ENCODE data around the gene CAMK1G. TPM values are rescaled to one million over a fixed set of nuclear protein-coding genes. Genes with fewer than 3 reads are reported as not detected.

CAMK1G gene
- total and polyA plus RNA-seq, 2 experiments from 2014 or later = 0.32 to 0.76 TPM

DNA sequence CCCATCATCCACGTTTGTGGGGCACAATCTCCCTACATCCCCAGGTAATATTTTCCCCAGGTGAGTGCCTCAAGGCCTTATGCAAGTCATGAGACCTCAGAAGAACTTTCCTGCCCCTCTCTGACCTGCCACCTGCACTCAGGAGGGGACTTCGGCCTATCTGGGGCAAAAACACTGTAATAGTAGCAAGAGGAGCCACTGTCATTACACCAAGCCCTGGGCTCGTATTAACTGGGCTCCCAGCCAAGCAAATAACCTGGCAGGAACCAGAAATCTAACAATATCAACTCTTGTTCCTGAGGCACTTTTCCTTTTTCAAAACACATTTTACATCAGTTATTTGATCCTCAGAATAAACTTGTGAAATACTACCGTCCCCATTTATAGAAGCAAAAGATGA is 37.8 kb downstream of the CAMK1G start:
- no peak for ATAC-seq
- Mint-ChIP-seq H3K9me3 (no peaks in the 10 kb centered on the region; the same call in 2 of the 3 replicates), H3K27ac (no peak overlapping the region), H3K4me1 (peaks cover 3% of the 10 kb centered on the region; the same call in 1 of the 3 replicates), H3K36me3 (ENCODE audit: low read depth) (no peaks in the 10 kb centered on the region; the same call in 2 of the 3 replicates), H3K27me3 (ENCODE audit: insufficient read depth, low read depth, poor library complexity) (peaks cover 12% of the 10 kb centered on the region), H3K4me3 (no peak overlapping the region)
- Histone ChIP-seq H3F3A (replicated peaks; ENCODE audit: low read depth) (no peaks in the 10 kb centered on the region), H3K27ac (ENCODE audit: low read depth) (no peak overlapping the region), H3K36me3 (ENCODE audit: insufficient read depth) (no peaks in the 10 kb centered on the region), H3K4me2 (no peak overlapping the region), H3K4me1 (ENCODE audit: insufficient read depth) (no peaks in the 10 kb centered on the region), H4K20me1 (replicated peaks; ENCODE audit: insufficient read depth) (no peaks in the 10 kb centered on the region), H3K79me2 (replicated peaks; ENCODE audit: insufficient read depth) (no peaks in the 10 kb centered on the region), H3K9me2 (ENCODE audit: insufficient read depth) (no peaks in the 10 kb centered on the region), H3K4me3 (no peak overlapping the region), H2AFZ (no peak overlapping the region), H3K27me3 (ENCODE audit: insufficient read depth) (no peaks in the 10 kb centered on the region)
- no peak for TF ChIP-seq ZNF331 (CRISPR knock-in tag; IDR thresholded peaks at IDR 0.05; ENCODE audit: low read depth)
- TF ChIP-seq CTCF (conservative IDR thresholded peaks at IDR 0.05; ENCODE audit: low read depth in 2 of 2) = no peak
- TF ChIP-seq STAT1 (IDR thresholded peaks at IDR 0.05; ENCODE audit: unreplicated experiment) = no peak
- no peak for DNase-seq (ENCODE audit: low spot score)

DNA sequence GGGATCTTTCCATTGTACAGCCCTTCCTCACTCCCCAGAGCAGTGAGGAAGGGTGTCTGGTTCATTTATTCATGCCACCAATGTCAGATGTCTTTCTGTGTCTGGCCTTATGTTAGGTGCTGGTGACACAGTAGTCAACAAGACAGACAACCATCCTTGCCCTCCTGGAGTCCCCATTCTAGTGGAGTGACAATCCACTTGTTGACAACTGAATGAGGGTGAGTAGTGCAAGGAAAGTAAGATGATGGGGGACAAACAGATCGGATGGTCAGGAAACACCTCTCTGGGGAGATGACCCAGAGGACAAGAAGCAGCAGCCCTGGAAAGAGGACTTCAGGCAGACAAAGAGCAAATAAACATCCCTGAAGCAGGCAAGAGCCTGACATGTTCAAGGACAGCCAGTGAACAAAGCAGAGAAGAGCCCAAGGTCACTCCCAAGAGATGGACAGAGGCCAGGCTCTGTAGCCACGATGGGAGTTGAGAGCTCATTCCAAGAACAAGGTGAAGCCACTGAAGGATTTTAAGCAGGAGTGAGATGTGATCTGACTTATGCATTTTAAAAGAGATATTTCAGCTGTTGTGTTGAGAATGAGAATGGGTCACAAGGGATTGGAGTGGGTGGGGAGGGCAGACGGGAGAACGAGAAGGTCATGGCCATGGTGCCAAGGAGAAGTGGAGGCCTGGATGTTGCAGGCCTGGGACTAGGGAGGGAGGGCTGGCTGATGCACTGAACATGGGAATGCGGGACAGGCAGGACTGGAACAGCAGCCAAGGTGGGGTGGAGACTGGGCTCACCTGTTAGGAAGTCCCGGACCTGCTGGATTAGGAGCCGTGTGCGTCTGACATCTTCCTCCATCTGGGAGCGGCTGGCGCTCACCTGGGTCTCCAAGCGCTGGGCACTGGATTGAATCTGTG is 38.5 kb downstream of the CAMK1G start:
- Histone ChIP-seq H3K4me1 (ENCODE audit: insufficient read depth) (no peaks in the 10 kb centered on the region), H3K79me2 (replicated peaks; ENCODE audit: insufficient read depth) (no peaks in the 10 kb centered on the region), H3K9me2 (ENCODE audit: insufficient read depth) (no peaks in the 10 kb centered on the region), H4K20me1 (replicated peaks; ENCODE audit: insufficient read depth) (no peaks in the 10 kb centered on the region), H3K36me3 (ENCODE audit: insufficient read depth) (no peaks in the 10 kb centered on the region), H2AFZ (no peak overlapping the region), H3K27ac (ENCODE audit: low read depth) (no peak overlapping the region), H3K4me3 (no peak overlapping the region), H3F3A (replicated peaks; ENCODE audit: low read depth) (no peaks in the 10 kb centered on the region), H3K4me2 (no peak overlapping the region), H3K27me3 (ENCODE audit: insufficient read depth) (no peaks in the 10 kb centered on the region)
- Mint-ChIP-seq H3K27ac (no peak overlapping the region), H3K36me3 (ENCODE audit: low read depth) (no peaks in the 10 kb centered on the region; the same call in 2 of the 3 replicates), H3K9me3 (no peaks in the 10 kb centered on the region; the same call in 2 of the 3 replicates), H3K4me3 (no peak overlapping the region), H3K4me1 (peaks cover 3% of the 10 kb centered on the region; the same call in 1 of the 3 replicates), H3K27me3 (ENCODE audit: insufficient read depth, low read depth, poor library complexity) (peaks cover 10% of the 10 kb centered on the region)
- ATAC-seq = no peak
- DNase-seq (ENCODE audit: low spot score) = no peak
- TF ChIP-seq EZH2 (IDR thresholded peaks at IDR 0.05; ENCODE audit: low read depth, unreplicated experiment) (no peak), EZH2phosphoT487 (IDR thresholded peaks at IDR 0.05; ENCODE audit: unreplicated experiment) (no peak), CTCF (conservative IDR thresholded peaks at IDR 0.05; ENCODE audit: low read depth in 2 of 2) (no peak), ETS1 (IDR thresholded peaks at IDR 0.05) (no peak), REST (IDR thresholded peaks at IDR 0.05; ENCODE audit: unreplicated experiment) (no peak), JUNB (IDR thresholded peaks at IDR 0.05; ENCODE audit: unreplicated experiment) (no peak)
